Renal cortex interstitium (tissue), 11 donors: ENCODE measurements around the gene PPP6R3. TPM values are rescaled to one million over a fixed set of nuclear protein-coding genes. Genes with fewer than 3 reads are reported as not detected.

ENCODE experiments used
- DNase-seq, 11 donors: peaks; one replicate each; pipeline ENCODE4 v3.0.0-alpha.2; 2013; ENCODE audit warnings: low read depth in 9 of 11, low spot score in 4 of 11; ENCODE audit errors: extremely low read depth in 1 of 11
- polyA plus RNA-seq, 3 donors: library from polyadenylated mRNA; unstranded; fragments of 120-200 nt; gene quantifications; one replicate each; pipeline ENCODE4 v1.2.1, GENCODE V29; 2013; ENCODE audit not compliant: insufficient read length in 3 of 3

Gene PPP6R3
- polyA plus RNA-seq, 3 donors = 95.4 to 121 (median 106) TPM

DNA sequence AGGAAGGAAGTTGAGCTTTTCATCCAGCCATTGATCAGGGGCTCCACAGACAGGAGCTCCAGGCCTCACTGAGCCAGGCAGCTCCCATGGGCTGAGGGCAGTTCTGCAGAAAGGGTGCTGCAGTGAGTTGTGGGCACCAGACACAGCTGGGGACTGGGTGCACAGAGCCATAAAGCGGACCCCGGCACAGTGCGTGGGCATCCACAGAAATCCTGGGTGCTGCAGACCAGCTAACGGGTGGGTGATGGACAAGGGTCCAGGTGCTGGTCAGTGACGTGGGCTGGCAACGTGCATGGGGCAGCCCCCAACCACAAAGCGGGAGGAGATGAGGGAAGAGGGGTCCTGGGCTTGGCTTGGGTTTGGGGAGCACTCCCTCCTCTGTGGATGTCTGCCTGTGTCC, 204.4 kb downstream of the PPP6R3 start:
- DNase-seq = no peak

Other genes starting within 250 kb of the PPP6R3 start
- gene KMT5B, start 247.5 kb upstream of the PPP6R3 start, polyA plus RNA-seq = 10 to 100 TPM; 71.9 to 83.1 (median 80.5) TPM
- 10 to 100 TPM; 19.1 to 27.1 (median 25.1) TPM for gene C11orf24, start 188.8 kb upstream of the PPP6R3 start, polyA plus RNA-seq
- 10 to 100 TPM; 30.4 to 55.7 (median 54.6) TPM for gene LRP5, start 148.2 kb upstream of the PPP6R3 start, polyA plus RNA-seq
- gene GAL, start 223.8 kb downstream of the PPP6R3 start, polyA plus RNA-seq = under 1 TPM; 0.30 to 0.39 (median 0.33) TPM